HFF-Myc (cell line): ENCODE measurements around the gene IL22RA2.
"Not testable (repeated sequence)": the region's sequence is repeated elsewhere in the genome, so short reads cannot be mapped to it uniquely, and the experiment has no call there.

Experiments used
- DNase-seq: peaks from one replicate; pipeline ENCODE4 v3.0.0-alpha.2; 2011; ENCODE audit warnings: low read depth; ENCODE audit errors: extremely low read depth
- H3K4me3 ChIP-seq: replicated peaks from 2 replicates; pipeline ENCODE4 v1.5.1; 2011; ENCODE audit warnings: low read depth, mild to moderate bottlenecking, control low read depth, low read length
- TF ChIP-seq, protein P1 (sequence below): IDR thresholded peaks from 2 replicates; pipeline ENCODE4 v1.5.1; 2012; ENCODE audit warnings: mild to moderate bottlenecking, low read depth, low read length, control low read depth; ENCODE audit errors: missing control alignments

Gene IL22RA2

GRCh38 chr6:137216875-137217553, 43.6 kb upstream of the IL22RA2 start:
- TF ChIP-seq, protein P1, sequence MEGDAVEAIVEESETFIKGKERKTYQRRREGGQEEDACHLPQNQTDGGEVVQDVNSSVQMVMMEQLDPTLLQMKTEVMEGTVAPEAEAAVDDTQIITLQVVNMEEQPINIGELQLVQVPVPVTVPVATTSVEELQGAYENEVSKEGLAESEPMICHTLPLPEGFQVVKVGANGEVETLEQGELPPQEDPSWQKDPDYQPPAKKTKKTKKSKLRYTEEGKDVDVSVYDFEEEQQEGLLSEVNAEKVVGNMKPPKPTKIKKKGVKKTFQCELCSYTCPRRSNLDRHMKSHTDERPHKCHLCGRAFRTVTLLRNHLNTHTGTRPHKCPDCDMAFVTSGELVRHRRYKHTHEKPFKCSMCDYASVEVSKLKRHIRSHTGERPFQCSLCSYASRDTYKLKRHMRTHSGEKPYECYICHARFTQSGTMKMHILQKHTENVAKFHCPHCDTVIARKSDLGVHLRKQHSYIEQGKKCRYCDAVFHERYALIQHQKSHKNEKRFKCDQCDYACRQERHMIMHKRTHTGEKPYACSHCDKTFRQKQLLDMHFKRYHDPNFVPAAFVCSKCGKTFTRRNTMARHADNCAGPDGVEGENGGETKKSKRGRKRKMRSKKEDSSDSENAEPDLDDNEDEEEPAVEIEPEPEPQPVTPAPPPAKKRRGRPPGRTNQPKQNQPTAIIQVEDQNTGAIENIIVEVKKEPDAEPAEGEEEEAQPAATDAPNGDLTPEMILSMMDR = no peak
- no peak for DNase-seq
- H3K4me3 ChIP-seq = peak overlapping the region; percentile 65

DNA sequence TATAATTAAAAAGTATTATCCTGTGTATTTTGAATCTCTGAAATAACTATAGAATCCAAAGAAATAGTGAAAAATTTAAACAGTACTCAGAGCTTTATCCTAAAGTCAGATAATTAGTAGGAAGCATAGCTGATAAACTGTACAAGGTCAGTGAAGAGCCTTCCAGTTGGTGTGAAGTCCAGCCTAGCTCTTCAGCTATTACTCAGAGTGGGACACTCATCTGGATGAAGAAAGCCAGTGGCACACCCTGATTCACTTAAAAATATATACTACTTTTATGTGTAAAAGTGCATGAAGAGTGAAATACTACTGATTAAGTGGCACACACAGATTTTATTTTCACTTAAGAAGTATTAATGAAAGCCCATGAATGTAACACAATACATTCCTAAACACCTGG, 42.7 kb upstream of the IL22RA2 start:
- TF ChIP-seq, protein P1 = no peak

DNA sequence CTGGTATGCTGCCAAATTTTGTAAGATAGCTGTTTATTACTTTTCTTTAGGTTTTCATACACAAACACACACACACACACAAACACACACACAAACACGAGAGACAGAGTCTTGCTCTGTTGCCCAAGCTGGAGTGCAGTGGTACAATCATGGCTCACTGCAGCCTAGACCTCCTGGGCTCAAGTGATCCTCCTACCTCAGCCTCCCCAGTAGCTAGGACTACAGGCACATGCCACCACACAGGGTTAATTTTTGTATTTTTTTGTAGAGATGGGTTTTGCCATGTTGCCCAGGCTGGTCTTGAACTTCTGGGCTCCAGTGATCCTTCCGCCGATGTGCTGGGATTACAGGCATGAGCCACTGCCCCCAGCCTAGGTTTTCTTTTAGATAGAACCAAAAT, 42.2 kb upstream of the IL22RA2 start:
- not testable (repeated sequence) for DNase-seq

More for the DNA sequence above, 42.7 kb upstream of the IL22RA2 start:
- no peak for DNase-seq
- no peak overlapping the region for H3K4me3 ChIP-seq

DNA sequence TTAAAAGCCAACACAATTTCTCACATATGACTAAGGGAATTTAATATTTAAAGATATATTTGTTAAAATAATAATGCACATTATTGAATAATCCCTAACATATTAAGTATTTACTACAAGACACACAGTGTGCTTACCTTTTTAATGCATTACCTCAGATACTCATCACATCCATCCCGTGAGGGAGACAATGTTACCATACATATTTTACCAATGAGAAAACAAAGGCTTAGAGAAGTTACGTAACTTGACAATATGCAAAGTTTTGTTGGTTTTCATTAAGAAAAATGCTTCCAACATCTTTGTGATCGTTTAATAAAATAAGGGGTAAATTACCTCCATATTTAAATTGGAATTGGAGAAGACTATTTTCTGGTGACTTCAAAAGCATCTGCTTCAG, 41.5 kb upstream of the IL22RA2 start:
- TF ChIP-seq, protein P1 = no peak
- H3K4me3 ChIP-seq = no peak overlapping the region

More for the DNA sequence above, 42.2 kb upstream of the IL22RA2 start:
- H3K4me3 ChIP-seq = not testable (repeated sequence)

DNA sequence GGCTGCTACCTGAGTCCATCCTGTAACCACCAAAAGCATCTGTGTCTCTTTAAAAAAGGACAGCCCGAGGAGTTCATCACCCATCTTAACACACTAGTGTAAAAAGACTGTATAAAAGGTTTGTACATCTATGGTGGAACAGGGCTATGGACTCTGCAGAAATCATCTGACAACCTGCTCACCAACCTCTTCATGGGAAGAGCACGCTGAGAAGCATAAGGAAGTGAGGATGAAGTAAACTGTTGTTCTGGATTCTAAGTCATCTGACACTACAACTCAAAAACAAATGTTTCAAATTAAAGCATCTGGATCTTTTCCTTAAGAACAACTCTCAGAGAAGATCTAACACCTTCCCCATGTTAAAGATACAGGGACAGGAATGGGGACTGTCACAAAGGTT, 40.4 kb upstream of the IL22RA2 start:
- TF ChIP-seq, protein P1 = no peak
- DNase-seq = no peak
- no peak overlapping the region for H3K4me3 ChIP-seq

More for the DNA sequence above, 41.5 kb upstream of the IL22RA2 start:
- no peak for DNase-seq

DNA sequence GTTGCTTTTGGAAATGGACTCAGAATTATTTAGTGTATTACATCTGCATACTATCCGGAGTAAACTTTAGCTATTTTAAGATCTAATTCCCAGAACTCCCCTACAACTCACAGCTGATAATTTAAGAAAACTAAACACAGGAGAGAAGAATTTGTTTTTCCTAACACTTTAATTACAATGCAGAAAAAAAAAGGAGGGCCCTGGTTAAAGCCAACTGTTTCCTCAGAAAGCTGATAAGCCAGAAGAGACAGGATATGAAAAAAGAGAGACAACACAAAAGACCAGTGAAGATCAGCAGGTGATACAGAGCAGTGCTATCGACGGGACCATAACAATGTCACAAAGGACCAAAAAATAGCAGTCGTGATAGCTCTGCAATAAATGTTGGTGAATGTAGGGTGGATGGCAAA, 39.9 kb upstream of the IL22RA2 start:
- TF ChIP-seq, protein P1 = no peak
- no peak for DNase-seq
- no peak overlapping the region for H3K4me3 ChIP-seq

- no peak for DNase-seq
- no peak overlapping the region for H3K4me3 ChIP-seq
- TF ChIP-seq, protein P1 = no peak
These were observed 38.5 kb upstream of the IL22RA2 start for GRCh38 chr6:137211910-137212309.
